Upper lobe of left lung (tissue), 4 donors: Measurements from ENCODE around the gene MCF2L.

Source experiments
- EP300 ChIP-seq, 4 donors: sonication (generic); formaldehyde crosslinking; IDR thresholded peaks; one replicate each; pipeline ENCODE4 v1.5.1; 2017; ENCODE audit warnings: antibody characterized with exemption in 4 of 4, control low read depth in 2 of 4
- TF ChIP-seq, protein P1 (sequence below), 6 experiments: fragments of 450-650 bp in 4 of 6; fragments of 200-600 bp in 2 of 6; sonication (generic) in 2 of 6; IDR thresholded peaks; one replicate each; pipeline ENCODE4 v1.5.1; 2016 to 2019; ENCODE audit warnings: antibody characterized with exemption in 6 of 6

GRCh38 chr13:113077566-113077952 is 108.5 kb downstream of the MCF2L start:
- TF ChIP-seq, protein P1, sequence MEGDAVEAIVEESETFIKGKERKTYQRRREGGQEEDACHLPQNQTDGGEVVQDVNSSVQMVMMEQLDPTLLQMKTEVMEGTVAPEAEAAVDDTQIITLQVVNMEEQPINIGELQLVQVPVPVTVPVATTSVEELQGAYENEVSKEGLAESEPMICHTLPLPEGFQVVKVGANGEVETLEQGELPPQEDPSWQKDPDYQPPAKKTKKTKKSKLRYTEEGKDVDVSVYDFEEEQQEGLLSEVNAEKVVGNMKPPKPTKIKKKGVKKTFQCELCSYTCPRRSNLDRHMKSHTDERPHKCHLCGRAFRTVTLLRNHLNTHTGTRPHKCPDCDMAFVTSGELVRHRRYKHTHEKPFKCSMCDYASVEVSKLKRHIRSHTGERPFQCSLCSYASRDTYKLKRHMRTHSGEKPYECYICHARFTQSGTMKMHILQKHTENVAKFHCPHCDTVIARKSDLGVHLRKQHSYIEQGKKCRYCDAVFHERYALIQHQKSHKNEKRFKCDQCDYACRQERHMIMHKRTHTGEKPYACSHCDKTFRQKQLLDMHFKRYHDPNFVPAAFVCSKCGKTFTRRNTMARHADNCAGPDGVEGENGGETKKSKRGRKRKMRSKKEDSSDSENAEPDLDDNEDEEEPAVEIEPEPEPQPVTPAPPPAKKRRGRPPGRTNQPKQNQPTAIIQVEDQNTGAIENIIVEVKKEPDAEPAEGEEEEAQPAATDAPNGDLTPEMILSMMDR (IDR thresholded peaks at IDR 0.05) = no peak
- no peak for TF ChIP-seq EP300 (IDR thresholded peaks at IDR 0.05)
